Measurements from ENCODE around the gene CYP26B1. TPM values are rescaled to one million over a fixed set of nuclear protein-coding genes. Genes with fewer than 3 reads are reported as not detected.

CYP26B1 gene
- total RNA-seq, 1 experiment from 2014 or later: 1.7 TPM

- no peaks in the 10 kb centered on the region for H3K36me3 ChIP-seq (ENCODE audit: control insufficient read depth, insufficient read depth, low read length)
- CTCF ChIA-PET: no interaction called here
- Mint-ChIP-seq H3K9me3 (ENCODE audit: unreplicated experiment) (no peaks in the 10 kb centered on the region), H3K27me3 (ENCODE audit: insufficient read depth, unreplicated experiment) (peaks cover 3% of the 10 kb centered on the region), H3K36me3 (ENCODE audit: insufficient read depth, unreplicated experiment) (no peaks in the 10 kb centered on the region), H3K4me1 (ENCODE audit: low read depth, unreplicated experiment) (peaks cover 12% of the 10 kb centered on the region), H3K27ac (ENCODE audit: unreplicated experiment) (no peak overlapping the region), H3K4me3 (ENCODE audit: unreplicated experiment) (no peak overlapping the region)
- peaks cover 7% of the 10 kb centered on the region for H3K9me3 ChIP-seq
- no peaks in the 10 kb centered on the region; the same call in 1 of the 2 replicates for H3K27me3 ChIP-seq (replicated peaks; ENCODE audit: control insufficient read depth, insufficient read depth, low read length)
- DNase-seq: no peak
- no peak for TF ChIP-seq CTCF (IDR thresholded peaks at IDR 0.05; ENCODE audit: insufficient read depth in 1 of 2, low read depth in 1 of 2, low read length in 1 of 2, severe bottlenecking in 1 of 2, unreplicated experiment in 1 of 2)
- POLR2A ChIA-PET: no interaction called here
- intact Hi-C loops (cut with micrococcal nuclease; ENCODE audit: unreplicated experiment): no loop called here
- H3K4me3 ChIP-seq (ENCODE audit: low read depth, low read length): no peak overlapping the region
- H3K4me1 ChIP-seq: peaks cover 15% of the 10 kb centered on the region
- BruUV-seq (replicated peaks): no TSS peak
These were observed 66.2 kb downstream of the CYP26B1 start for GRCh38 chr2:72081451-72081850.

GRCh38 chr2:72080286-72081145, 67.1 kb downstream of the CYP26B1 start:
- H3K4me3 ChIP-seq (ENCODE audit: low read depth, low read length): no peak overlapping the region
- Mint-ChIP-seq H3K36me3 (ENCODE audit: insufficient read depth, unreplicated experiment) (no peaks in the 10 kb centered on the region), H3K9me3 (ENCODE audit: unreplicated experiment) (peaks cover 8% of the 10 kb centered on the region), H3K27me3 (ENCODE audit: insufficient read depth, unreplicated experiment) (peaks cover 3% of the 10 kb centered on the region), H3K4me3 (ENCODE audit: unreplicated experiment) (no peak overlapping the region), H3K27ac (ENCODE audit: unreplicated experiment) (no peak overlapping the region), H3K4me1 (ENCODE audit: low read depth, unreplicated experiment) (peaks cover 12% of the 10 kb centered on the region)
- no peak for DNase-seq
- intact Hi-C loops (cut with micrococcal nuclease; ENCODE audit: unreplicated experiment): no loop called here
- H3K4me1 ChIP-seq: peaks cover 15% of the 10 kb centered on the region
- POLR2A ChIA-PET: no interaction called here
- H3K27me3 ChIP-seq (replicated peaks; ENCODE audit: control insufficient read depth, insufficient read depth, low read length): no peaks in the 10 kb centered on the region; the same call in 1 of the 2 replicates
- CTCF ChIA-PET: no interaction called here
- peaks cover 7% of the 10 kb centered on the region for H3K9me3 ChIP-seq
- no peak for TF ChIP-seq CTCF (IDR thresholded peaks at IDR 0.05; ENCODE audit: insufficient read depth in 1 of 2, low read depth in 1 of 2, low read length in 1 of 2, severe bottlenecking in 1 of 2, unreplicated experiment in 1 of 2)
- BruUV-seq (replicated peaks): no TSS peak
- no peaks in the 10 kb centered on the region for H3K36me3 ChIP-seq (ENCODE audit: control insufficient read depth, insufficient read depth, low read length)
